Measurements from ENCODE around the gene ATG16L1. TPM values are rescaled to one million over a fixed set of nuclear protein-coding genes. Genes with fewer than 3 reads are reported as not detected.
A peak's percentile ranks its signal among the peaks of the same experiment; 100 is the strongest.

The ATG16L1 gene
- total RNA-seq, 2 experiments from 2014 or later, result 55.9 to 58.9 TPM

DNA sequence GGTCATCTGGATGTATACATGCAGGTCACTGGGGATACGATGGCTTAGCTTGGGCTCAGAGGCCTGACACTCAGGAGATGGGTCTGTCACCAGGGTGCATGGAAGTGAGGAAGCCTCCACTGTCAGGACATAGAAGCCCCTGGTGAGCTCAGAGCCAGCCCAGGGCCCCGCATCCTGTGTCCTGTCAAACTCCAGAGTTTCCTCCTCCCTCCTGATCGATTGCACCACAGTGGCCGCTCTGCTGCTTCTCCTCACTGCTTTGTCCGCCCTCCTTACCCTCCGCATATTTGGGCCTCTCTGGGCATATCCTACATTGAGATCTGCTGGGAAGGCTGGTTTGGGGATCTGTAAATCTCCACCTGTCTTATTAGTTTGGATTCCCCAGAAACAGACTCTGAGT is 37.5 kb upstream of the ATG16L1 start:
- H3K36me3 Mint-ChIP-seq (ENCODE audit: low read depth), result peaks cover 31% of the 10 kb centered on the region
- H3K27ac Mint-ChIP-seq, result no peak overlapping the region
- DNase-seq, result no peak
- no peaks in the 10 kb centered on the region for H3K27me3 Mint-ChIP-seq
- ChIA-PET CTCF (no interaction called here), POLR2A (interaction anchor here (1.2 kb wide), 1 partner anchor 20 kb away, joined by 3 read pairs; no protein-coding TSS in a partner anchor)
- no peak overlapping the region for H3K4me3 Mint-ChIP-seq
- peaks cover 6% of the 10 kb centered on the region for H3K4me1 Mint-ChIP-seq
- no peaks in the 10 kb centered on the region for H3K9me3 Mint-ChIP-seq

DNA sequence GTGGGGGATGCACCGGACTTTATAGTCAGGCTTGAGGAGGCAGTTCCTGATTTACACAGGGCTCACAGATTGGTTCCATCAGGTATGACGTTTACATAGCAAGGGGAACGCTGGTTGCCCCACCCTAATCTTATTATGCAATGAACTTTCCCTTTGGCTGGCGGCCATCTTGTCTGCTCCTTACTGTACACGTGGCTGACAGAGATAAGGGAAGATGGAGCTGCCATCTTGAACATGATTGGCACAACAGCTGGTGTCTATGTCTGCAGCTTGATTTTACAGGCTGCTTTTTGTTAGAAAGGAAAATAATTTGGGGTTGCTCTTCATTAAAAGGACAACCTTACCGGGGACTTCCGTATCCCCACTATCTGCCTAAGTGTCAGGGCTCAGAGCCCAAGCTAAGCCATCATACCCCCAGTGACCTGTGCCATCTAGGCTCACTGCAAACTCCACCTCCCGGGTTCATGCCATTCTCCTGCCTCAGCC is 33.5 kb upstream of the ATG16L1 start:
- CTCF ChIA-PET, result no interaction called here
- no peak for DNase-seq
- Mint-ChIP-seq H3K27ac (no peak overlapping the region), H3K27me3 (no peaks in the 10 kb centered on the region), H3K4me3 (no peak overlapping the region), H3K36me3 (ENCODE audit: low read depth) (peaks cover 6% of the 10 kb centered on the region), H3K9me3 (peaks cover 4% of the 10 kb centered on the region), H3K4me1 (no peaks in the 10 kb centered on the region)
- POLR2A ChIA-PET, result interaction anchor here (0.9 to 1.1 kb wide), 3 partner anchors 12 to 25 kb away, joined by 3 to 6 read pairs (median 4); no protein-coding TSS in a partner anchor

DNA sequence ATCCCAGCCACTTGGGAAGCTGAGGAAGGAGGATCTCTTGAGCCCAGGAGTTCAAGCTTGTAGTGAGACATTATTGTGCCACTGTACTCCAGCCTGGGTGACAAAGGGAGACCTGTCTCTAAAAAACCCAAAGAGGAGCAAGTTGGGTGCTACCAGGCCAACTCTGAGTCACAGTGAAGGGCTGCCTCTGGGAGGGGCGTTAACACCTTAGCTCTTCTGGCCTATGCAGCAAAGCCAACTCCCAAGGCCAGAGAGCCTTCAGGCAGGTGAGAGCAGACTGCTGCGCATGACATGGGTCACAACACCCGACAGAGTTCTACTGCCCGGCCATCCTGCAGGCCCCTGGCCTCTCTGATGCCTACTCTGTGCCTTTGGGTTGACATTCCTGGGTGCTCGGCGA is 32.6 kb upstream of the ATG16L1 start:
- Mint-ChIP-seq H3K36me3 (ENCODE audit: low read depth) (peaks cover 3% of the 10 kb centered on the region), H3K4me1 (no peaks in the 10 kb centered on the region), H3K27me3 (no peaks in the 10 kb centered on the region), H3K4me3 (no peak overlapping the region), H3K27ac (no peak overlapping the region), H3K9me3 (peaks cover 4% of the 10 kb centered on the region)
- ChIA-PET POLR2A (interaction anchor here (0.6 to 1.1 kb wide), 4 partner anchors 11 to 405 kb away, joined by 3 to 6 read pairs (median 4); no protein-coding TSS in a partner anchor), CTCF (no interaction called here)
- no peak for DNase-seq

DNA sequence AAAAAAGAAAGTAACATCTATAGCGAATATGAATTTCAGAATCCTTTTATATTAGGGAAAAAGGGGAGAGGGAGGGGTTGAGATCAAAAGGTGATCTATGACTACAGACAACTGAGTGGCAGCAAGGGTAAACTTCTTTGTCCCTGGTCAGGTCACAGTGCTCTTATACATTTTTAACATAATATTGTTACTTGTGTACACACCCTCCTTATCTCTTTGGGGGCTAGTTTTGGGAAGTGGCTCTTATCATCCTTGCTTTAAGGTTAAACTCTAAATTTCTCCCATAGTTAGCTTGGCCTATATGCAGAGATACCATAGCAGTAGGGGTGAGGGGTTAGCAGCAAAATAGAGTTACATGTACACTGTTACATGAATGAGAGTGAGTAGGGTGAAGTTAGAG is 31.6 kb upstream of the ATG16L1 start:
- POLR2A ChIA-PET, result no interaction called here
- no peak overlapping the region for H3K27ac Mint-ChIP-seq
- CTCF ChIA-PET, result no interaction called here
- no peaks in the 10 kb centered on the region for H3K4me1 Mint-ChIP-seq
- peaks cover 4% of the 10 kb centered on the region for H3K9me3 Mint-ChIP-seq
- H3K36me3 Mint-ChIP-seq (ENCODE audit: low read depth), result peaks cover 3% of the 10 kb centered on the region
- H3K27me3 Mint-ChIP-seq, result no peaks in the 10 kb centered on the region
- no peak for DNase-seq
- H3K4me3 Mint-ChIP-seq, result no peak overlapping the region

DNA sequence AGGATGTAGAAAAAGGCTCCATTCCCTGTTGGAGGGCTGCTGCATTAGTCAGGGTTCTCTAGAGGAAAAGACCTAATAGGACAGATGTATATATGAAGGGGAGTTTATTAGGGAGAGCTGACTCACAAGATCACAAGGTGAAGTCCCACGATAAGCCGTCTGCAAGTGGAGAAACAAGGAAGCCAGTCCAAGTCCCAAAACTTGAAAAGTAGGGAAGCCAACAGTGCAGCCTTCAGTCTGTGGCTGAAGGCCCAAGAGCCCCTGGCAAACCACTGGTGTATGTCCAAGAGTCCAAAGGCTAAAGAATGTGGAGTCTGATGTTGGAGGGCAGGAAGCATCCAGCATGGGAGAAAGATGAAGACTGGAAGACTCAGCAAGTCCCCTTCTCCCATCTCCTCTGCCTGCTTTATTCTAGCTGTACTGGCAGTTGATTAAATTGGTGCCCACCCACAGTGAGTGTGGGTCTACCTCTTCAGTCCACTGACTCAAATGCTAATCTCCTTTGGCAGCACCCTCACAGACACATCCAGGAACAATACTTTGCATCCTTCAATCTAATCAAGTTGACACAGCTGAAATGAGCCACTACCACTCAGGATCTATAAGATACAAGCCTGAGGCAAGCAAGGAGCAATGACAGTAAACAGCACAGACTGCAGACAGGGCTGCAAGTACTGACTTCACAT is 30.0 kb upstream of the ATG16L1 start:
- H3K27ac Mint-ChIP-seq, result no peak overlapping the region
- peaks cover 9% of the 10 kb centered on the region for H3K4me1 Mint-ChIP-seq
- ChIA-PET POLR2A (no interaction called here), CTCF (no interaction called here)
- H3K9me3 Mint-ChIP-seq, result peaks cover 4% of the 10 kb centered on the region
- H3K4me3 Mint-ChIP-seq, result no peak overlapping the region
- H3K36me3 Mint-ChIP-seq (ENCODE audit: low read depth), result peaks cover 7% of the 10 kb centered on the region
- H3K27me3 Mint-ChIP-seq, result no peaks in the 10 kb centered on the region
- DNase-seq, result no peak

DNA sequence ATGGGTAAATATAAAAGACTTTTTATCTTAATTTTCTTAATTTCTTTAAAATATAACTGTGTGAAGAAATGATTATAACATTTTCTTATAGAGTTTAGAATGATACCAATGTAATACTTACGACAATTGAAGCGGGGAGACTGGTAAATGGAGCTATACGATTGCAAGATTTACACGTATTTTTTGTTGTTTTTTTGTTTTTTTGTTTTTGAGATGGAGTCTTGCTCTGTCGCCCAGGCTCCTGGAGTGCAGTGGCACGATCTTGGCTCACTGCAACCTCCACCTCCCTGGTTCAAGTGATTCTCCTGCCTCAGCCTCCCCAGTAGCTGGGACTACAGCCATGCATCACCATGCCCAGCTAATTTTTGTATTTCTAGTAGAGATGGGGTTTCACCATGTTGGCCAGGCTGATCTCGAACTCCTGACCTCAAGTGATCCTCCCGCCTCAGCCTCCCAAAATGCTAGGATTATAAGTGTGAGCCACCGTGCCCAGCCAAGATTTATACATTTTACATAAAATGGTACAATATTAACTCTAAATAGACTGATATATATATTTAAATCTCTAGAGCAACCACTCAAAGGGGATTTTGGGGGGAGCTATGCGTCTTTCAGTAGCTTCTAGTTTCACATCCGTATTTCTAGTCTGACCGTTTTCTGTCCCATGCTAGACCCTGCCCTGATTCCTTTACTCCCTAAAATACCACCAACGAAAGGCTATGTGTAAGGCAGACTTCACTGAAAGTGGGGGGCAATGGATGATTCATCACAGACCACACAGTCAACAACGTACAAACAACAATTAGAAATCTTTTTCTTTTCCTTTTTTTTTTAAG is 28.2 kb upstream of the ATG16L1 start:
- Mint-ChIP-seq H3K27me3 (no peaks in the 10 kb centered on the region), H3K27ac (no peak overlapping the region), H3K4me1 (peaks cover 9% of the 10 kb centered on the region), H3K4me3 (no peak overlapping the region), H3K9me3 (peaks cover 4% of the 10 kb centered on the region), H3K36me3 (ENCODE audit: low read depth) (peaks cover 7% of the 10 kb centered on the region)
- POLR2A ChIA-PET, result interaction anchor here (1.0 to 1.9 kb wide), 2 partner anchors 13 to 124 kb away, joined by 3 to 6 read pairs; no protein-coding TSS in a partner anchor
- DNase-seq, result no peak
- CTCF ChIA-PET, result interaction anchor here (0.7 to 1.4 kb wide), 2 partner anchors 11 to 26 kb away, joined by 3 to 4 read pairs; no protein-coding TSS in a partner anchor

DNA sequence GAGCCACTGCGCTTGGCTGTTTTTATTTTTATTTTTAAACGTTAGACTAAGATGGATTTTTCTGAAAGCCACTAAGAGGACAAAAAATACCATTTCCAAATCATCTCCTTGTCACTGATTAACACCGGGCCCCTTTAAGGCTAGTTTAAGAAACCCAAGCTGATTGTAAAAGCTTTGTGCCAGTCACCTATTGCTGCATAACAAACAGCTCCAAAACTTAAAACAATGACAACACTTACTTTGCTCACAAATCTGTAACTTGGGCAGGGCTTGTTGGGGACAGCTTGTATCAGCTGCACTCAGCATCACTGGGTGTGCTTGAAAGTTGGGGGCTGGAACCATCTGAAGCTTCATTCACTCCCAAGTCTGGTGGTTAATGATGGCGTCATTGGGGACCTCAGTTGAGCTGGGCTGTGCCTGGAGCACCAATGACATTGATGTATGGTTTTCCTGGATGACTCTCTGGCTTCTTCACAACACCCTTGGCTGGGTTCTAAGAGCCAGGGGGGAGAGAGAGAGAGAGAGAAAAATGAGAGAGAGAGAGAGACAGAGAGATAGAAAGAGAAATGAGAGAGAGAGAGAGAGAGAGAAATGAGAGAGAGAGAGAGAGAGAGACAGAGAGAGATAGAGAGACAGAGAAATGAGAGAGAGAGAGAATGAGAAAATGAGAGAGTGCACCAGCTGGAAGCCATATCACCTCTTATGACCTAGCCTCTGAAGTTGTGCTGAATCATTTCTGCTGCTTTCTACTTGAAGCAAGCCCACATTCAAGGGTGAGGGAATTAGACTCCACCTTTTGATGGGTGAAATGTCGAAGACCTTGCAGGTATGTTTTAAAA is 26.0 kb upstream of the ATG16L1 start:
- no peaks in the 10 kb centered on the region for H3K27me3 Mint-ChIP-seq
- POLR2A ChIA-PET, result no interaction called here

DNA sequence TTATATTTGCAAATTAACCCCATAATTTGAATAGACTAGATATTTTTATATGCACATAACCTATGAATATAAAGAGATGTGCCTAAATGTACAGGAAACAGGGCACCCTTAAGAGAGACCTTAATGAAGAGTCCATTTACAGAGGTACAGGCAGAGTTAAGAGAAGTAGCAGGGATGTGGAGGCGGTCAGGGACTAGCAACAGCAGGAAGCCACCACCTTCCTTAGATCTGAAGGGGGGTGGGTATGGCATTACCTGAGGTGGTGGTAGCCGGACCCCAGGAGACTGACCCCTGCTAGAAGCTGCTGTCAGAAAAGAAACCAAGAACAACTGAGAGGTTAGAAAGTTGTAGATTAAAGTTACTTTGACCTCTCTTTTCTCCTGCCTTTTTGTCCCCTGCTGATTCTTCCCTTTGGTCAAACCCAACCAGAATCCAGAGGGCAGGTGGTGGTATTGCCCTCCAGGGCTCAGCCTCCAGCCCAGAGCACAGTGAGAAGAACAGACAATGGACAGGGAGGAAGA is 24.9 kb upstream of the ATG16L1 start:
- Mint-ChIP-seq H3K36me3 (ENCODE audit: low read depth) (peaks cover 4% of the 10 kb centered on the region), H3K4me3 (no peak overlapping the region), H3K9me3 (no peaks in the 10 kb centered on the region), H3K4me1 (peaks cover 39% of the 10 kb centered on the region), H3K27me3 (no peaks in the 10 kb centered on the region), H3K27ac (no peak overlapping the region)
- ChIA-PET CTCF (no interaction called here), POLR2A (interaction anchor here (1.9 kb wide), 1 partner anchor 25 kb away, joined by 5 read pairs; the partner anchor contains the start of gene ATG16L1)
- no peak for DNase-seq

More for the DNA sequence above, 26.0 kb upstream of the ATG16L1 start:
- Mint-ChIP-seq H3K4me3 (no peak overlapping the region), H3K4me1 (peaks cover 28% of the 10 kb centered on the region), H3K27ac (no peak overlapping the region), H3K9me3 (no peaks in the 10 kb centered on the region), H3K36me3 (ENCODE audit: low read depth) (peaks cover 4% of the 10 kb centered on the region)
- CTCF ChIA-PET, result interaction anchor here (0.9 to 1.9 kb wide), 2 partner anchors 27 to 126 kb away, joined by 3 to 7 read pairs; partner anchors contain the start of gene ATG16L1
- DNase-seq, result no peak

DNA sequence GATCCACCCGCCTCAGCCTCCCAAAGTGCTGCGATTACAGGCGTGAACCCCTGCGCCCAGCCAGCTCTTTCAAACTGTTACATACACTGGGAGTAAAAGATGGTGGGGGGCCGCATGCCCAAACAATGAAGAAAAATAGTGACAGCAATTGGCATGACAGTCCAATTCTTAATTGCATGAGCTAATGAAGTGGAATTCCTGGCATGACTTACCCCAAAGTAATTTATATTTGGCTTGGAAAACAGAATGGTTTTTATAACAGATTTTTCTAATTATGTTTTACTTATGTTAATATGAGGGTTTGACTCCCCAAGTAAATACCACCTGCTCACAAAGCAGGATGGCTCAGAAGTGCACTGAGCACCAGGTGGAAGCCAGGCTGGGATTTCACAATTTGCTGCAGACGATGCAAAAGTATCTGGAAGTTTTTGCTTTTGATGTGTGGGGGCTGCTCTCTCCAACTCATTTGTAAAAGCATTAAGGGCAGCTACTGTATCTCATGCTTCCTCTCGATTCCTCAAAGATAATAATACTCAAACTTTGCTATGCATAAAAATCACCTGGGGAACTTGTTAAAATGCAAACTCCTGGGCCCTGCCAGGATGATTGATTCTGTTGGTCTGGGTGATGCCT is 24.0 kb upstream of the ATG16L1 start:
- peaks cover 48% of the 10 kb centered on the region for H3K4me1 Mint-ChIP-seq
- H3K9me3 Mint-ChIP-seq, result no peaks in the 10 kb centered on the region
- no peak overlapping the region for H3K4me3 Mint-ChIP-seq
- DNase-seq, result no peak
- H3K36me3 Mint-ChIP-seq (ENCODE audit: low read depth), result peaks cover 4% of the 10 kb centered on the region
- ChIA-PET POLR2A (interaction anchor here (1.9 kb wide), 1 partner anchor 24 kb away, joined by 5 read pairs; the partner anchor contains the start of gene ATG16L1), CTCF (no interaction called here)
- H3K27ac Mint-ChIP-seq, result no peak overlapping the region
- no peaks in the 10 kb centered on the region for H3K27me3 Mint-ChIP-seq

DNA sequence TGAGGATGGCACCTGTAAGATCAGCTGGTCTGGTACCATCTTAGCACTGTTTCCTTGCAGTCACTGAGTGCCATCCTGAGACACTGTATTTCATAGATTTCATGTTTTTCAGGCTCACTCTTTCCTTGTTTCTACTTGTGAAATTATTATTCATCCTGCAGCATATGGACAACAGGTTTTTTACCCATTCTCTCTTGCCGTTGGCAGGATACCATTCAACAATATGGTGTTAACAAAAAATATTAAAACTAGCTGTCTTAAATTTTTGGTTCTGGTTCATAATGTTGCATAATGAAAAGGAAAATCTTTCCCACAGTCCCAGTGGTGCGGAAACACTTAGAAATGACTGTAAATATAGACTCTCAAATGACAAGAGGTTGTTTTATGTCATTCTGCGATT is 23.1 kb upstream of the ATG16L1 start:
- peaks cover 54% of the 10 kb centered on the region for H3K4me1 Mint-ChIP-seq
- H3K27ac Mint-ChIP-seq, result no peak overlapping the region
- H3K4me3 Mint-ChIP-seq, result no peak overlapping the region
- no peaks in the 10 kb centered on the region for H3K27me3 Mint-ChIP-seq
- peaks cover 4% of the 10 kb centered on the region for H3K36me3 Mint-ChIP-seq (ENCODE audit: low read depth)
- DNase-seq, result no peak
- CTCF ChIA-PET, result interaction anchor here (0.6 to 8.9 kb wide), 2 partner anchors 22 to 199 kb away, joined by 3 to 86 read pairs; partner anchors contain the start of gene ATG16L1
- POLR2A ChIA-PET, result interaction anchor here (1.9 kb wide), 1 partner anchor 23 kb away, joined by 5 read pairs; the partner anchor contains the start of gene ATG16L1
- H3K9me3 Mint-ChIP-seq, result no peaks in the 10 kb centered on the region

DNA sequence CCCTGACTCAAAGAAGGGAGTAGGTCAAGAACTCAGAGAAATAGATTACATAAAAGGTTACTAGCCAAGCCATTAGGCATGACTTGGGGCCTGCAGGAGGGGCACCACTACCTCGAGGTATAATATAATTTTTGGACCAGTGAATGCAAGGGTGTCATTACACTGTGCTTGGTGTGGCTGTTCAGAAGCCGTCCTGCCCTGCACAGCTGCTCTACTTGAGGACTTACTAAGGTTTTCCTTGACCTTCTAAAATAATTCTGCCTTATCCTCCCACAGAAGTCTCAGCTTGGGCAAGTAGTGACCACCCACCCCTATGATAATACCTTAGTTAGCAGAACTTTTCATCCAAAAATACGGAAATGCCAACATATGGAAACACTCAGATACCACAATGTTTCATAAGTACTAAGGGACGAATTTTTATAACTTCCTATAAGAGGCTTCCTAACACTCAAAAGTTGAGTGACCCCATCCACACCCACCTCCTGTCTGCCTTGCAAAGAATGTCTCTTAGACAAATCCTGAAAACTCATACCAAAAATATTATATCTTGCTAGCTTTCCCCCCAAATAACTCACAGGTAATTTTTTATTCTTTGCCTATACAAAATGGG is 17.7 kb upstream of the ATG16L1 start:
- peaks cover 81% of the 10 kb centered on the region for H3K4me1 Mint-ChIP-seq
- ChIA-PET CTCF (interaction anchor here (2.3 to 8.9 kb wide), 2 partner anchors 11 to 17 kb away, joined by 6 to 86 read pairs; partner anchors contain the start of gene ATG16L1), POLR2A (interaction anchor here (0.6 to 4.0 kb wide), 10 partner anchors 10 to 174 kb away, joined by 3 to 13 read pairs (median 4); partner anchors contain the start of genes ATG16L1 and INPP5D)
- no peaks in the 10 kb centered on the region for H3K27me3 Mint-ChIP-seq
- H3K36me3 Mint-ChIP-seq (ENCODE audit: low read depth), result peaks cover 12% of the 10 kb centered on the region
- peak overlapping the region; percentile 22 for H3K4me3 Mint-ChIP-seq
- H3K27ac Mint-ChIP-seq, result peak overlapping the region; percentile 91
- peaks cover 5% of the 10 kb centered on the region for H3K9me3 Mint-ChIP-seq
- no peak for DNase-seq
